ENCODE results near the gene ICA1. TPM values are rescaled to one million over a fixed set of nuclear protein-coding genes. Genes with fewer than 3 reads are reported as not detected.

The ICA1 gene
- total and polyA plus RNA-seq, 2 of the 4 experiments (the other 2 are of a cell fraction), result not detected

DNA sequence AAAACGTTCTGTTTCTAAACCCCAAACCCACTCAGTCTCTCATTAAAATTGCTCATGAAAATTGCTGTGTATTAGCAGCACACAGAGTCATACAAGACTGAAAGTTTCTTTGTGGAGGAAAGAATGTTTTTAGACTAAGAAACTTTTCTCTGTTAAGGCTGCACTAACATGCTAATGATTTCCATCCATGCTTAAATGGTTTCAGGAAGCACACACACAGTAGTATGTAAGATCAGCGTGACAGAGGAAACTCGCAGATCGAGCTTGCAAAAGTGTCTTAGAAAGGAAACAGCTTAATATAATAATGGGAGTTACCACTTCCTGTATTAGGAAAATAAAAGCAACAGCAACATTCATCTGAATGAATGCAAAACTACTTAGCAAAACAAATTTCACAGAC, 112.7 kb downstream of the ICA1 start:
- no peak overlapping the region for H2AK5ac ChIP-seq (ENCODE audit: low read depth, low read length)
- dilution Hi-C loops (cut with HindIII; ENCODE audit: low sequenced_read_pairs, unreplicated experiment), result no loop called here
- H2BK5ac ChIP-seq (ENCODE audit: low read depth, low read length, poor library complexity, severe bottlenecking), result no peak overlapping the region

More for the DNA sequence above, 112.7 kb downstream of the ICA1 start:
- no peak overlapping the region for H3K4ac ChIP-seq (ENCODE audit: low read depth, low read length)
- no TSS peak for BruUV-seq (replicated peaks)
- H3K4me3 ChIP-seq (ENCODE audit: insufficient read depth, low read depth, low read length), result no peak overlapping the region
- no CpG with 5 or more reads among the region's 4 CpGs for WGBS, 2 experiments (ENCODE audit: extremely low coverage in 2 of 2, insufficient read length in 1 of 2)
- no peak overlapping the region for H4K5ac ChIP-seq (ENCODE audit: low read depth, low read length)
- no peak overlapping the region for H3K9ac ChIP-seq (ENCODE audit: low read depth, low read length)
- no peak overlapping the region for H3K27ac ChIP-seq (ENCODE audit: insufficient read depth, low read length)
- H4K20me1 ChIP-seq (ENCODE audit: insufficient read depth, low read length), result no peaks in the 10 kb centered on the region
- no peak overlapping the region for H2AK9ac ChIP-seq (replicated peaks; ENCODE audit: low read depth, low read length, poor library complexity)
- H4K91ac ChIP-seq (ENCODE audit: insufficient read depth, low read depth, low read length), result no peak overlapping the region
- H3K4me2 ChIP-seq (ENCODE audit: low read depth, low read length), result no peak overlapping the region
- H3K23ac ChIP-seq (ENCODE audit: low read depth, low read length), result no peak overlapping the region
- in situ Hi-C loops (cut with MboI; ENCODE audit: low sequenced_read_pairs), result no loop called here
- H3K9me1 ChIP-seq (ENCODE audit: insufficient read depth, low read length), result no peaks in the 10 kb centered on the region
- no peak overlapping the region for H2AFZ ChIP-seq (replicated peaks; ENCODE audit: low read length, poor library complexity)
- H3K4me1 ChIP-seq (ENCODE audit: control insufficient read depth, insufficient read depth, low read length), result no peaks in the 10 kb centered on the region
- ChIA-PET CTCF (interaction anchor here (1.0 kb wide), 1 partner anchor 8 kb away, joined by 3 read pairs; no protein-coding TSS in a partner anchor), POLR2A (ENCODE audit: unreplicated experiment) (no interaction called here)
- H3K56ac ChIP-seq (ENCODE audit: extremely low read depth, insufficient read depth, low read length), result no peak overlapping the region
- no peak overlapping the region for H3K18ac ChIP-seq (ENCODE audit: low read depth, low read length)
- no peaks in the 10 kb centered on the region for H3K79me1 ChIP-seq (ENCODE audit: low read depth in 1 of 2, low read length in 2 of 2)
- no peaks in the 10 kb centered on the region; the same call in 1 of the 2 replicates for H3K27me3 ChIP-seq (ENCODE audit: control insufficient read depth, insufficient read depth, low read length)
- DNase-seq, result no peak
- no peak for ATAC-seq (ENCODE audit: low read depth)
- H4K8ac ChIP-seq (ENCODE audit: low read depth in 2 of 2, low read length in 2 of 2), result no peak overlapping the region
- no peak overlapping the region for H2BK120ac ChIP-seq (ENCODE audit: low read depth, low read length)
- no peak for TF ChIP-seq MAFK (IDR thresholded peaks at IDR 0.05; ENCODE audit: low read depth, low read length)
- TF ChIP-seq SMC3 (IDR thresholded peaks at IDR 0.05; ENCODE audit: low read depth, low read length), result no peak
- TF ChIP-seq, protein P1, sequence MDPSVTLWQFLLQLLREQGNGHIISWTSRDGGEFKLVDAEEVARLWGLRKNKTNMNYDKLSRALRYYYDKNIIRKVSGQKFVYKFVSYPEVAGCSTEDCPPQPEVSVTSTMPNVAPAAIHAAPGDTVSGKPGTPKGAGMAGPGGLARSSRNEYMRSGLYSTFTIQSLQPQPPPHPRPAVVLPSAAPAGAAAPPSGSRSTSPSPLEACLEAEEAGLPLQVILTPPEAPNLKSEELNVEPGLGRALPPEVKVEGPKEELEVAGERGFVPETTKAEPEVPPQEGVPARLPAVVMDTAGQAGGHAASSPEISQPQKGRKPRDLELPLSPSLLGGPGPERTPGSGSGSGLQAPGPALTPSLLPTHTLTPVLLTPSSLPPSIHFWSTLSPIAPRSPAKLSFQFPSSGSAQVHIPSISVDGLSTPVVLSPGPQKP (IDR thresholded peaks at IDR 0.05; ENCODE audit: borderline replicate concordance, low read depth, low read length), result no peak
- TF ChIP-seq, protein P2, sequence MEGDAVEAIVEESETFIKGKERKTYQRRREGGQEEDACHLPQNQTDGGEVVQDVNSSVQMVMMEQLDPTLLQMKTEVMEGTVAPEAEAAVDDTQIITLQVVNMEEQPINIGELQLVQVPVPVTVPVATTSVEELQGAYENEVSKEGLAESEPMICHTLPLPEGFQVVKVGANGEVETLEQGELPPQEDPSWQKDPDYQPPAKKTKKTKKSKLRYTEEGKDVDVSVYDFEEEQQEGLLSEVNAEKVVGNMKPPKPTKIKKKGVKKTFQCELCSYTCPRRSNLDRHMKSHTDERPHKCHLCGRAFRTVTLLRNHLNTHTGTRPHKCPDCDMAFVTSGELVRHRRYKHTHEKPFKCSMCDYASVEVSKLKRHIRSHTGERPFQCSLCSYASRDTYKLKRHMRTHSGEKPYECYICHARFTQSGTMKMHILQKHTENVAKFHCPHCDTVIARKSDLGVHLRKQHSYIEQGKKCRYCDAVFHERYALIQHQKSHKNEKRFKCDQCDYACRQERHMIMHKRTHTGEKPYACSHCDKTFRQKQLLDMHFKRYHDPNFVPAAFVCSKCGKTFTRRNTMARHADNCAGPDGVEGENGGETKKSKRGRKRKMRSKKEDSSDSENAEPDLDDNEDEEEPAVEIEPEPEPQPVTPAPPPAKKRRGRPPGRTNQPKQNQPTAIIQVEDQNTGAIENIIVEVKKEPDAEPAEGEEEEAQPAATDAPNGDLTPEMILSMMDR (conservative IDR thresholded peaks at IDR 0.05; ENCODE audit: low read depth, low read length), result no peak
- TF ChIP-seq CEBPB (IDR thresholded peaks at IDR 0.05; ENCODE audit: low read depth, low read length), result no peak
- no peak for TF ChIP-seq MAZ (IDR thresholded peaks at IDR 0.05; ENCODE audit: borderline replicate concordance, low read depth, low read length)
- TF ChIP-seq RAD21 (IDR thresholded peaks at IDR 0.05; ENCODE audit: low read length), result no peak
- no peak for TF ChIP-seq CHD1 (IDR thresholded peaks at IDR 0.05; ENCODE audit: low read depth, low read length)
- TF ChIP-seq RCOR1 (IDR thresholded peaks at IDR 0.05; ENCODE audit: insufficient replicate concordance, low read length), result no peak
- TF ChIP-seq, protein P3, sequence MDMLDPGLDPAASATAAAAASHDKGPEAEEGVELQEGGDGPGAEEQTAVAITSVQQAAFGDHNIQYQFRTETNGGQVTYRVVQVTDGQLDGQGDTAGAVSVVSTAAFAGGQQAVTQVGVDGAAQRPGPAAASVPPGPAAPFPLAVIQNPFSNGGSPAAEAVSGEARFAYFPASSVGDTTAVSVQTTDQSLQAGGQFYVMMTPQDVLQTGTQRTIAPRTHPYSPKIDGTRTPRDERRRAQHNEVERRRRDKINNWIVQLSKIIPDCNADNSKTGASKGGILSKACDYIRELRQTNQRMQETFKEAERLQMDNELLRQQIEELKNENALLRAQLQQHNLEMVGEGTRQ (IDR thresholded peaks at IDR 0.05; ENCODE audit: low read depth, low read length), result no peak
- no peak for TF ChIP-seq MXI1 (IDR thresholded peaks at IDR 0.05; ENCODE audit: borderline replicate concordance, low read depth, low read length)
- TF ChIP-seq FOS (IDR thresholded peaks at IDR 0.05; ENCODE audit: low read depth, low read length), result no peak
- no peak for TF ChIP-seq BHLHE40 (IDR thresholded peaks at IDR 0.05; ENCODE audit: low read depth, low read length)
- no peak overlapping the region for H2BK20ac ChIP-seq (ENCODE audit: low read depth, low read length)
- intact Hi-C loops (cut with micrococcal nuclease), result no loop called here
- no peak overlapping the region for H2BK15ac ChIP-seq (ENCODE audit: low read depth, low read length)
- no peaks in the 10 kb centered on the region for H3K9me3 ChIP-seq (ENCODE audit: control insufficient read depth, insufficient read depth, low read length)
- H3K14ac ChIP-seq (replicated peaks; ENCODE audit: low read depth, low read length), result no peak overlapping the region
- H3K36me3 ChIP-seq (ENCODE audit: control insufficient read depth, insufficient read depth, low read length), result no peaks in the 10 kb centered on the region

Data from IMR-90 (cell line).